HG03060 (cell line): ENCODE data around the gene HSBP1.
A peak's percentile ranks its signal among the peaks of the same experiment; 100 is the strongest.

Source experiments
- ATAC-seq: cut with Tn5 transposase; IDR thresholded peaks from one replicate; pipeline ENCODE4 v1.9.1; 2021; ENCODE audit warnings: low read depth, moderate number of reproducible peaks; ENCODE audit not compliant: unreplicated experiment

Gene HSBP1

DNA sequence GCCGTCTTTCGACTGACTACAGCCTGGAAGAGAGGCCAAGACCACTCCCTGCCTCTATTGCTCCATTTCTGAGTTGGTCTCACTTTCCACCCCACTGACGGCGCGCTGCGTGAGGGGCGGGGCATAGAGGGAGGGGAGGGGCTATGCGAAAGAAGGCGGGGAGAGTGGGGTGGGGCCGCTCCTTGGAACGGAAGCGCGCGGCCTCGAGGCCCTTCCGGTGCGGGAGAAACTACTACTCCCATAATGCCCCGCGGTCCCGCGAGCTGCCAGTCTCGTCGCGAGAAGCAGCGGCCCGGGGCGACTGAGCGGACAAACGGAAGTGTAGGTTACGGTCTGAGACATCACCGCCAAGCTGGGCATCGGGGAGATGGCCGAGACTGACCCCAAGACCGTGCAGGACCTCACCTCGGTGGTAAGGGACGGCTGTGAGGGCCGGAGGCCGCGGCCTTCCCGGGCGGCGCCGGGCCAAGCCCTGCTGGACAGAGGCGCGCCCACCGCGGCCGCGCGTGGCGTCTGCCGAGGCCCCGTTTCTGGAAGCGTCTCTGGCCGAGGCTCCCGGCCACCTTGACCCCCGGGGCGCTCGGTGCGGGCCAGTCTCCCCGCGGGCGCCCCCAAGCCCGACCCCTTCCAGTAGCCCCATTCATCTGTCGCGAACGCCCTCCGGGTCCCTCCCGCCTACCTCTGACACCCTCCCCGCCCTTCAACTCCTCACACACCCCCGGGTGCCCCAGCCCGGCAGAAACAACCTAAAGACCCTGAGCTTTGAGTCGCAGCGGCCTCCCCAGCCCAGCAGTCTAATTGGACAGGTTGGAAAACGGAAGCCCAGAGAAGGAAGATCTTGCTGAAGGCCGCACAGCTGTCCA lies at the start of gene HSBP1:
TSS of gene HSBP1 (plus strand) at position 269 of the 863 bp plus-strand sequence. CDS start at position 368, 99 bp downstream.
- ATAC-seq = peak; percentile 84

DNA sequence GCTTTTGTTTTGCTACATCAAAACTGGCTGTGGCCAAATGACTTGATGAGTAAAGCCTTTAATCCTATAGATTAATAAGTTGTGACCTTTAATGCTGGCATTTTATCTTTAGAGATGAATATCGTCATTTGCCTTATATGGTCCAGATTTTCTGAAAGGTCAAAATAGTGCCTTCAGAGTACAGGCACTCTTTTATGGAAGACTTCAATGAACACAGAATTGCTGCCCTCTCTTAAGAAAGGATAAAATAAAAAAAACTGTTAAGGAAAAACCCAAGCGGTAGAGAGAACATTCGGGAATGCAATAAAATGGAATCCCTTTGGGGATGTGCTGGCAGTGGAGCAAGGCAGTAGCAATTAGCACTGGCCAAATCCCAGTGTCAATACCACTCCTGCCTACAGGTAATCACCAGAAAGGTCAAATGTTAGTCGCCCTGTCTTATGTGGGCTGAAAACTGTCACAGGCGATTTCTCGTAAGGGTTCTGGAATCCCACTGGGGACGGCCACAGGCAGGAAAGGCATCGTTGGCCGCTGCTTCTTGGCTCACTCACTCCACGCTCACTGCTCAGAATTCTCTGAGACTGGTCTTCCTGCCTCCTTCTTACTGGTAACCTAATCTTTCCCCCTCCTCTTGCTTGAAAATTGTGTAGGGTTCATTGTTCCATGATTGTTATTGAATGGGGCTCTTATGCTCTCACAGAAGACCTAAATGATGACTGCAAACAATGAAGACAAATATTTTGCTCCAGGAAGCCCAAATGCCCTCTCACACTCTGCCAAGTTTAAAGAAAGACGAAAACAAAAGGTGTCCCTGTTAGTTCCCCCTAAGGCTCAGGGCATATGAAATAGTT lies 45.4 kb upstream of the HSBP1 start:
- ATAC-seq = no peak

DNA sequence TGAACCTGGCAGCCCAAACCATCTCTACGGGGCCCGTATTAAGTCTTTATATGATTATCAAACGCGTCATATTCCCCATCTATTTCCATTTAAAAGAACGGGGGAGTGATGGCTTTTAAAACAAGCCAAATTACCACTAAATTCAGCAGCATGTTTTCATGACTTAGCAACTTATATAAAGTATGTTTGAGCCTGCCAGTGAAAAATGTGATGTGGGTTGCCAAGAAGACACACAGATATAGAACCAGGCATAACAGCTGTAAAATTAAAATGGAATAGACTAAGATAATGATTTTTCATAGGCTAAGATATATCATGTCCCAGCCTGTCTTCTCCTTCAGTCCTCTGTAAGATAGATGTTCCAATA lies 44.8 kb upstream of the HSBP1 start:
- ATAC-seq = no peak

GRCh38 chr16:83768986-83769385 lies 38.8 kb upstream of the HSBP1 start:
- no peak for ATAC-seq

- ATAC-seq = no peak
These were observed 38.3 kb upstream of the HSBP1 start for GRCh38 chr16:83769397-83770008.

- ATAC-seq = no peak
These were observed 36.4 kb upstream of the HSBP1 start for GRCh38 chr16:83771306-83771942.

GRCh38 chr16:83772806-83773205 lies 35.0 kb upstream of the HSBP1 start:
- ATAC-seq = no peak

GRCh38 chr16:83774066-83774465 lies 33.7 kb upstream of the HSBP1 start:
- ATAC-seq = no peak

DNA sequence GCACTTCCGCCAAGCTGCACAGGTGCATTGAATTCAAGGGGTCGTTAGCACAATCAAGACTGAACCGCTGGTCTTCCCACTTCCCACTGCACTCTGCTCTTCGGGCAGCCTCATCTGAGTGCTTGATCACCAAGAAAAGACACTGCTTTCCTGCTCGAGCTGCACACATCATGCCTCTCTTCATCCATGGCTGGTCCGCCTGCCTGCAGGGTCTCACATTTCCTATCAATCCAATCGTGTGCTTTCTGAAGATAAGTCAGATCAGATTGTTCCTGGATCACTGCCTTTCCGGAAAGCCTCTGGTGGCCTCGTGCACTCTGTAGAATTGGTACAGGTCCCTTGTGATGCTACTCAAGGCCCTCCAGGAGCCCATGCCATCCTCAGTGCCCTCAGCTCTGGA lies 30.8 kb upstream of the HSBP1 start:
- ATAC-seq = no peak

DNA sequence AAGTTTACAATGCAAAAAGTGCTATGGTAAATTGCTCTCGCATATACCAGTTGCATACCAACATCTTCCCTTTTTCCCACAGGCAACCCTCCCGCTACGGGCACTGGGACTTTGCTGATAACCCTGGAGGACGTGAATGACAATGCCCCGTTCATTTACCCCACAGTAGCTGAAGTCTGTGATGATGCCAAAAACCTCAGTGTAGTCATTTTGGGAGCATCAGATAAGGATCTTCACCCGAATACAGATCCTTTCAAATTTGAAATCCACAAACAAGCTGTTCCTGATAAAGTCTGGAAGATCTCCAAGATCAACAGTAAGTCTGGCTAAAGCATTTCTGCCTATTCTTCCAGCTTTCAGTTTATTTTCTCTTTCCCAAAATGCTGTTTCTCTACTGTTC lies 27.9 kb upstream of the HSBP1 start:
- ATAC-seq = no peak

DNA sequence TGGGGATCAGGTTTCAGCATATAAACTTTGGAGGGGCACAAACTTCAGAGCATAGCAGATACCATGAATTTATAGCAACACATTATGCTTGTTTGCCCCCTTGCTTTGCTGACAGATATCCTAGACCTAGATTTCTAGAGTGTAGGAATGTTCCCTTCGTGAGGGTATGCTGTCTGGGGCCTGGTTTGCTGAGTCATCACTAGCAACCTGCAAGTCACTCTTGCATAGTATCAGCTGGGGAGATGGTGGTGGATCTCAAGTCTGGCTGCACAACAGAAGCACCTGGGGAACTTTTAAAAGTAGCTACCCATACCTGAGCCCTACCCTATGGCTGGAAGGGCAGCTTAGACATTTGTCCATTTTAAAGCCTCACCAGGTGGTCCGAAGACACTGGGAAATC lies 22.3 kb upstream of the HSBP1 start:
- ATAC-seq = no peak

DNA sequence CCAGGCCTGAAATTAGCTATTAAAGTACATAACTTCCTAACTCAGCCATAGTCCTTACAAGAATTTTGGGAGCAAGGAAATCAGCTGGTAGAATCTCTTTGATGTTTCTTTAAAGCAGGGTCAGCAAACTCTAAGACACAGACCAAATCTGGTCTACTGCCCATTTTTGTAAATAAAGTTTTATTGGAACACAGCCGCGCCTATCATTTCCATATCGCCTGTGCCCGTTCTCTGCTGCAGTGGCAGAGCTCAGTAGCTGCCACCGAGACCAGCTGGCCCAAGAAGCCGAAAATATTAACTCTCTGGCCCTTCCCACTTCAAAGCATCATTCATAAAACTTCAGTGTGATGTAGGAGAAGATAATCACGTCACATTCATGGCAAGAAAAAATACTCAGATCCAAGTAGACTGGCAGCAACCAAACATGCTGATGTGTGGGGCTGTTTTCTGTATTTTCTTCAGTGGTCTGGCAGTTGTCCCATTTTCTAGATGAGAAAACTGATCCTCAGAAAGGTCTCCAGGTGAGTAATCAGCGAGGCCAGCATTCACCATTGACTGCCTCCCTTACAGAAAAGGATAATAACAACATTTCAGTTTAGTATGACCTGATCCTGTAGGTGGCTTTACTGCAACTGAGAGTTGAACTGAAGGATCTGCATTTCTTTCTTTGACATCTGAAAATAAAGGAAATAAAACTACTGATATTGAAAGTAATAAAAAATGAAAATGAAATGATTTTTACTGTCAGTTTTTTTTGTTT lies 18.0 kb upstream of the HSBP1 start:
- ATAC-seq = no peak

DNA sequence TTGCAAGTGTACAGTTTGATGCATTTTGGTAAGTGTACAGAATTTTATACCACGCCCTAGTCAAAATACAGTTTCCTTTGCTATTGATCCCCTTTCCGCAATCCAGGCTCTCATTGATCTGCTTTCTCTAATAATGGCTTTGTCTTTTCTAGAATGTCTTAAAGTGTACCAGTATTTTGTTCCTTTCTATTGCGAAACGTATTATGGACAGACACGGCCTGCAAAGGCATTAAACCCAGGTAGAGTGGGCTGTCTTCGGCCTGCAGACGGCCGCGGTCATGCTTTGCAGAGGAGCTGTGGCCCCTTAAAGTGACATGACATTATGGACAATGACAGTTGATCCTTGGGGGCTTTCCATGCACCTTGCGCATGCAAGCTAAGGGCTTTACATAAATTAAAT lies 15.9 kb upstream of the HSBP1 start:
- no peak for ATAC-seq

DNA sequence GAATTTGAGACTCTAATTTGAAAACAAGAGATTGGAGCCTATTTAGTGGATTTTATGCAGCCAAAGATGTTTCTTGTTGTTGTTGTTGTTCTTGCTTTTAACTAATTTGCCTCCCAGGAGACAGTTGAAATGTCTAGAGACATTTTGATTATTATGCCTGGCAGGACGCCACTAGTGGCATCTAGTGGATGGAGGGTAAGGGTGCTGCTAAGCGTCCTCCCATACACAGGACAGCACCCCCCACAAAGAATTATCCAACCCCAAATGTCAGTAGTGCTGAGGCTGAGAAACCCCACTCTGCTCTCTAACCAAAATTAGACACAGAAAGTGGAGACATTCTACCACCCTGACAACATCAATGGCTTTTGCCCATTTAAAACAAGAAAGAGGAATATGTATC lies 15.4 kb upstream of the HSBP1 start:
- ATAC-seq = no peak

DNA sequence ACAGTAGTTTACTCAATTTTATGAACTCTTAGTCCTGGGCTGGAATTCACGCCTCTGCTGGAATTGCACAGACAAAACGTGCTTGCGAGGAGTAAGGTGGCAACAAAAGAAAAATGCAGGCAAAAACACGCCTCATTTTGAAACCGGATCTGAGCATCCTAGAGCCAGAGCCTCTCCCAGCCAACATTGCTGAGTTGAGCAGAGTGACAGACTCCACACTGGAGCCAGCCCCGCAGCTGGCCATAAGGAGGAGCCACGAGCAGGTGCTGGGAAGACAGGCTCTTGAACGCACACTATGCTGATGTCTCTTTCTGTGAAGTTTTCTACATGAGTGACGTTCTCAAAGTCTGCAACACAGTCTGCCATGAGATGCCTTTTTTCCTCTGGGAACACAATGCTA lies 14.6 kb upstream of the HSBP1 start:
- ATAC-seq = no peak

GRCh38 chr16:83794860-83795554 lies 12.8 kb upstream of the HSBP1 start:
- ATAC-seq = no peak

DNA sequence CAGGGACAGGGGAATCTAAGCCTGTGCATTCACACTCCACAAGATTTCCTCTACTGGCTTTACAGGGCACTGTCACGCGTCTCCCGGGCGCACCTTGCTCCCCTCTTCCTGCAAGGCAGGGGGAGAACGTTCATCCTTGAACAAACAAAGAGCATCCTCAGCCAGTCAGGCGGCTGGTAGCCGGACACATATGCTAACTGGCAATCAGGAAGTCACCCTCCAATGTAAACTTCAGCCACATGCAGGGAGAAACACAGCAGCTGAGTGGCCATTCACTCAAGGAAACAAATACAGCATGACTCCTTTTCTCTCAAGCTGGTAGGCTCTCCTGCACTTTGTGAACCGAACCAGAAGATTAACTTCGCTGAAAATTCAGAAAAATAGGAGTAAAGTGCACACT lies 10.8 kb upstream of the HSBP1 start:
- no peak for ATAC-seq

DNA sequence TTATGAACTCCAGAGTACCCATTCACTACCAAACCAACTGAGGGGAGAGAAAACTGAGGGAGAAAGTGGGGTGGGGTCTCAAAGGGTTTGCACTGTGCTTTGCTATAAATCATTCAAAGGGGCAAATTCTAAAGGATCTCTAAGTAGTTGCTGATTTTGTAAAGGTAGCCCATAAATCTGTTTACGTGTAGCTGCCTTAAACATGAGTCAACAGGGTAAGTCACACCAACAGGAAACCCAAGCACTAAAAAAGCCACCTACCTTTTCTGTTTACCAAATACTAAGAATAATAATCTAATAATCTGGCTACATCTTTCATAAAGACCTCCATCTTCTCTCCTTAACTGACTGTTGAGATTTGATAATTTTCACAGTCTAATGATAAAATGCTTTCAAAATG lies 8.4 kb upstream of the HSBP1 start:
- ATAC-seq = no peak

DNA sequence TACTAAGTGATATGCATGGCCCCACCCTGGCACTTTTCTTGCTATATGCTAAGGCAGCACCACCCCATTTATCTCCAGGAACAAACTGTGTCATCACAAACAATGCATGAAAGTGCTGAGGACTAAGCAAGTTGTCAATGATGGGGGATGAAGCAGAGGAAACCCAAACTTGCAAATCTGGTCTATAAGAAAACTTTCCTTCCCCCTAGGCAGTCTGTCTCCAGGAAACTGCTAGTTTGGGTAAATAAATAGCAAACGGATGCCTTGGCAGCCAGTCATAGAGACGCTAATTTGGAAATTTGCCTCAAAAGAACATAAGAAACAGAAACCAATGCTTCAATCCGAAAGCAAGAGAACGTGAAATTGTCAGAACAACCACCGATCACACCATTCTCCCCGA lies 5.6 kb upstream of the HSBP1 start:
- no peak for ATAC-seq
